Uterus (tissue), 4 donors: ENCODE data around the gene CRABP1. TPM values are rescaled to one million over a fixed set of nuclear protein-coding genes. Genes with fewer than 3 reads are reported as not detected.

Experiments
- DNase-seq, 2 donors: peaks; one replicate each; pipeline ENCODE4 v3.0.0-alpha.2; 2019 to 2020
- H3K27ac ChIP-seq, 2 donors: fragments of 200-600 bp; sonication (generic); 1 replicate in 1 of 2; 2 replicates in 1 of 2; pipeline ENCODE4 v1.5.1; 2016 to 2018
- H3K27me3 ChIP-seq, 2 donors: fragments of 200-600 bp; sonication (generic); one replicate each; pipeline ENCODE4 v1.5.1; 2018 to 2019; ENCODE audit warnings: control low read depth in 1 of 2
- H3K36me3 ChIP-seq, 2 donors: fragments of 200-600 bp; sonication (generic); one replicate each; pipeline ENCODE4 v1.5.1; 2019; ENCODE audit warnings: control low read depth in 1 of 2
- H3K4me1 ChIP-seq, 2 donors: fragments of 200-600 bp; sonication (generic); one replicate each; pipeline ENCODE4 v1.5.1; 2018 to 2019; ENCODE audit warnings: control low read depth in 1 of 2
- H3K4me3 ChIP-seq, 2 donors: fragments of 200-600 bp; sonication (generic); 1 replicate in 1 of 2; 2 replicates in 1 of 2; pipeline ENCODE4 v1.5.1; 2018 to 2019; ENCODE audit warnings: mild to moderate bottlenecking in 1 of 2
- H3K9me3 ChIP-seq, 2 donors: fragments of 200-600 bp; sonication (generic); one replicate each; pipeline ENCODE4 v1.5.1; 2019; ENCODE audit warnings: control low read depth in 1 of 2
- CTCF ChIP-seq, 4 experiments: fragments of 200-600 bp in 2 of 4; fragments of 450-650 bp in 2 of 4; sonication (generic) in 2 of 4; IDR thresholded peaks; one replicate each; pipeline ENCODE4 v1.5.1; 2016 to 2019; ENCODE audit warnings: antibody characterized with exemption in 4 of 4, mild to moderate bottlenecking in 2 of 4, moderate library complexity in 1 of 4
- POLR2A ChIP-seq, 2 donors: fragments of 450-650 bp; IDR thresholded peaks; one replicate each; pipeline ENCODE4 v1.6.1; 2016; ENCODE audit warnings: antibody characterized with exemption in 2 of 2, mild to moderate bottlenecking in 1 of 2, moderate library complexity in 1 of 2
- intact Hi-C: fragments of 100-400 bp; cut with DNase I; formaldehyde crosslinking; loops from one replicate; pipeline ENCODE4 v1.15.1; 2023; ENCODE audit warnings: low total_unique reads
- total RNA-seq, 4 donors: library from RNA; depleted of rRNA in 3 of 4; stranded (reverse); fragments of >200 nt in 3 of 4; gene quantifications; one replicate each; pipeline versions ENCODE4 v1.1.0 to v1.2.4, GENCODE V29; 2014 to 2023
- donor health status: DM: yes; HTN: yes; CAD: no.

The CRABP1 gene
- total RNA-seq, 4 donors from 2014 or later = 3.4 TPM; not detected in 3

DNA sequence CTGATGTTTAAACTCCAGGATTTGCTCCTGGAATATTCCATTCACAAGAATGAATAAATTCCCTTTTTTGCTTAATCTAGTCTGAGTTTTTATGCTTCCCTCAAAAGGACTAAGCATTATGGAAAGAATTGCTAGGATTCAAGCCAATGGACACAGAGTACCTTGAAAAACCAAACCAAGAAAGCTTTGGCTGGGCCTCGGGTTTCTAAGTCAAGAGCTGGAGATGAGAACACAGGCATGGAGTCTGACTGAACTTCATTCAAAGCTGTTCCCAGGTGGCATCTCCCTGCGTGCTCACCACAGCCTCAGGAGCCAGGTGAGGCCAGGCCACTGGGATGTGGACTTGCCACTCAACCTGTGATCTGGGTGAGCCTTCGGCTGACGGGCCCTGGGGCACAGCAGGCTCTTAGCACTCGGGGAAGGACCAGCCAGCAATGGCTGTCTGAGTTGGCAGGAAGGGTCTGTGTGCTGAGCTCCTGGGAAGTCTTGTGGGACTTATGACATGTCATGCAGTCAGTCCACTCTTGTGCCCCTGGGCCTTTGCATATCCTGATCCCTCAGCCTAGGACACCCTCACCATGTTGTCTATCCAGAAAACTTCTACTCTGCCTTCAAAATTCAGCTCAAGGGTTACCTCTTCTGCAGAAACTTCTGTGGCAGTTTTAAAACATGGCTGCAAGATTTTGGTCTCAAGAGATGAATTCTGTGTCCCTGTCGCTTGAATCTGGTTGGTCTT, 21.8 kb downstream of the CRABP1 start:
- intact Hi-C loops = no loop called here
- Histone ChIP-seq H3K27me3 (no peaks in the 10 kb centered on the region), H3K4me3 (no peak overlapping the region), H3K27ac (no peak overlapping the region), H3K36me3 (no peaks in the 10 kb centered on the region), H3K4me1 (no peaks in the 10 kb centered on the region), H3K9me3 (no peaks in the 10 kb centered on the region)
- DNase-seq = no peak
- no peak for TF ChIP-seq CTCF (IDR thresholded peaks at IDR 0.05)
- no peak for TF ChIP-seq POLR2A (IDR thresholded peaks at IDR 0.05)

DNA sequence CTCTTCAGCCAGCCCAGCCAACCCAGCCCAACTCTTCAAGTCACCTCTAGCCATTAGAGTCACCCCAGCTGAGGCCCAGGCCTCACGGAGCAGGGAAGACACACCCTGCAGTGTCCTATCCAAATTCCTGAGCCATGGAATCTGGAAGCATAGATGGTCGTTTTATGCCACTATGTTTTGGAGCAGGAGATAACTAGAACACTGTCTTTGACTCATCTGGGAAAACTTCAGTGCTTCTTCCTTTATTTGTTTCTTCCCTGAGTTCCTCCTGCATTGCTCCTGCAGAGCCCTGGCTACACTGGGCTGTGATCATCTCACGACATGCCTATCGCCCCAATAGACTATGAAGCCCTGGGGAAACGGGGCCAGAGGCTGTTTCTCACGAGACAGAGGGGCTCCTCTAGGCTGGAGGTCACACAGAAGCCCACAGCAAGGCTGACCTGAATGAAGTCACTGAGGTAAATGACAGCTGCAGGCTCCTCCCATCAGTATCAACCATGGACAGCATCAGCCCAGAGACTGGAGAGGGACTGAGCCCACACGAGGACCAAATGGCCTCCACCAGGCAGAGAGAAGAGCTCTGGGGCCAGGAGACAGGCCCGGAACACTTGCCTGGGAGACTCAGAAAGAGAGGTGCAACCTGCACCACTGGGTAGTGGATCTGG, 22.7 kb downstream of the CRABP1 start:
- no peaks in the 10 kb centered on the region for H3K4me1 ChIP-seq
- no peaks in the 10 kb centered on the region for H3K36me3 ChIP-seq
- no peak overlapping the region for H3K4me3 ChIP-seq
- no peak for DNase-seq
- H3K27ac ChIP-seq = no peak overlapping the region
- intact Hi-C loops = no loop called here
- no peaks in the 10 kb centered on the region for H3K27me3 ChIP-seq
- TF ChIP-seq CTCF (IDR thresholded peaks at IDR 0.05) = no peak
- no peak for TF ChIP-seq POLR2A (IDR thresholded peaks at IDR 0.05)
- H3K9me3 ChIP-seq = no peaks in the 10 kb centered on the region

GRCh38 chr15:78363381-78363734, 23.2 kb downstream of the CRABP1 start:
- Histone ChIP-seq H3K36me3 (no peaks in the 10 kb centered on the region), H3K27ac (no peak overlapping the region), H3K4me3 (no peak overlapping the region), H3K4me1 (no peaks in the 10 kb centered on the region), H3K27me3 (no peaks in the 10 kb centered on the region), H3K9me3 (no peaks in the 10 kb centered on the region)
- intact Hi-C loops = no loop called here
- TF ChIP-seq CTCF (IDR thresholded peaks at IDR 0.05) = no peak
- no peak for TF ChIP-seq POLR2A (IDR thresholded peaks at IDR 0.05)
- DNase-seq = no peak

DNA sequence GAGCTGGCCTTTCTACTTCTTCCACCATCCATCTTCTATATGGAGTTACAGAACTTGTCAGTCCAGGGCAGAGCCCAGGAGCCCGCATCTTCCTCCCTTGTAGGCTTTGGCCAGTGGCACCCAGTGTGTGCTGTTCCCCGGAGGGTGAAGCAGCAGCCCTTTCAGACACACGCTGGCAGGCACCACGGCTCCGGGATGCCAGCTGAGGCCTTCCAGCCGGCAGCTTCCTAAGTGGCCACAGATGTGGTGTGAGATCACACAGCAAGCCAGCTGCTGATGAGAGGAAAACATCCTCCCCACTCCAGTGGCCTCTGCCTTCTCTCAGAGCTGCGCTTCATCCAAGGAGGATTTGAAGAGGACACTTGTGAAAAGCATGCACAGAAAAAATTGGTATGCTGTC, 24.1 kb downstream of the CRABP1 start:
- intact Hi-C loops = no loop called here
- no peaks in the 10 kb centered on the region for H3K27me3 ChIP-seq
- H3K4me3 ChIP-seq = no peak overlapping the region
- no peaks in the 10 kb centered on the region for H3K4me1 ChIP-seq
- TF ChIP-seq CTCF (IDR thresholded peaks at IDR 0.05) (no peak), POLR2A (IDR thresholded peaks at IDR 0.05) (no peak)
- H3K27ac ChIP-seq = no peak overlapping the region
- H3K36me3 ChIP-seq = no peaks in the 10 kb centered on the region
- DNase-seq = no peak
- H3K9me3 ChIP-seq = no peaks in the 10 kb centered on the region

DNA sequence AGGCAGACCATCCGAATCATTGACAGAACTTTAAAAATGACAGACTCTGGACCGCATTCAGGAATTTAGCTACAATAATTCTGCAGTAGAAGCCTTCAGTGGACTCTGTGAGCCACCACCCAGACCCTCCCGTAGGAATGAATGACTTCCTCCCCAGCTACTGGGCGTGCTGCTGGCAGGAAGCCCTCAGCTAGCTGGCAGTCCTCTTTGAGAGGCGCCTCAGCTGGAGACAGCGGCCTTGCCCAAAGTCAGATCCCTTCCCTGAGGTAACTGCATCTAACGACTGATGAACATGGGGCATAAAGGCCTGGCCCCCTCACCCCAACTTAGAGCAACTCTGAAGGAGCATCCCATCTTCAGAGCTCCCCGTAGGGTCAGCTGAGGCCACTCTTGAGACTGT, 25.8 kb downstream of the CRABP1 start:
- DNase-seq = no peak
- TF ChIP-seq CTCF (IDR thresholded peaks at IDR 0.05) (no peak), POLR2A (IDR thresholded peaks at IDR 0.05) (no peak)
- H3K27ac ChIP-seq = no peak overlapping the region
- H3K4me3 ChIP-seq = no peak overlapping the region
- no peaks in the 10 kb centered on the region for H3K36me3 ChIP-seq
- intact Hi-C loops = no loop called here
- no peaks in the 10 kb centered on the region for H3K27me3 ChIP-seq
- no peaks in the 10 kb centered on the region for H3K9me3 ChIP-seq
- H3K4me1 ChIP-seq = no peaks in the 10 kb centered on the region
